NCI-H82 (cell line): ENCODE results near the gene C16orf87.
"Not testable (repeated sequence)": the region's sequence is repeated elsewhere in the genome, so short reads cannot be mapped to it uniquely, and the experiment has no call there.

Experiments used
- DNase-seq: peaks from one replicate; lab custom pipeline; 2025; lab: John Stamatoyannopoulos, UW

The C16orf87 gene

DNA sequence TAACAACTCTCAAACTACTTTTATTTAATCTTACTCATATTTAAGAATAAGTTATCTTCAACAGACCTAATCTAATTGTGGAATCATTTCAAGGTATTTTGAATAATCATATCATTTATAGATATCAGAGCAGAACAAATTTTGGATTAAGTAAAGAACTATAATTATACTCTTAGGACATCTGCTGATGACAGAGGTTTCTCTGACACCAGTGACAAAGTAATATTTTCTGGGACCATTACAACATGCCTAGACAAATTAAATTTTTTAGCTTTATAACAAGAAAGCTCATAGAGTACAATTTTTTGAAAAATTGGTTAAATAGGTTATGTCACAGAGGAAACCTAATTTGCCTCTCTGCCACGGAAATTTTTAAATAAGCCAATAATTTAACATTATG is 30.5 kb downstream of the C16orf87 start:
- no peak for DNase-seq

DNA sequence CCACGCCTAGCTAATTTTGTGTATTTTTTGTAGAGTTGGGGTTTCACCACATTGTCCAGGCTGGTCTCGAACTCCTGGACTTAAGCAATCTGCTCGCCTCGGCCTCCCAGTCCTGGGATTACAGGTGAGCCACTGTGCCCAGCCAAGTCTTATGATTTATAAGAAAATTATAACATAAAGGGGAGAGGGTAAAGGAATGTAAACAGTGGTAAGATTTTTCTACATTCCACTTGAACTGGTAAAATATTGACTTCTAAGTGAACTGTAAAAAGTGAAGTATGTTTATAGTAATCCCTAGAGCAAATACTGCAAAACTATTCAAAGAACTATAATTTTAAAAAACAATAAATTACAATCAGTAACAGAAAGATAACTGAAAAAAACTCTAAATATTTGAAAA is 33.5 kb downstream of the C16orf87 start:
- DNase-seq = no peak

GRCh38 chr16:46796764-46797269 is 34.2 kb downstream of the C16orf87 start:
- DNase-seq = no peak

DNA sequence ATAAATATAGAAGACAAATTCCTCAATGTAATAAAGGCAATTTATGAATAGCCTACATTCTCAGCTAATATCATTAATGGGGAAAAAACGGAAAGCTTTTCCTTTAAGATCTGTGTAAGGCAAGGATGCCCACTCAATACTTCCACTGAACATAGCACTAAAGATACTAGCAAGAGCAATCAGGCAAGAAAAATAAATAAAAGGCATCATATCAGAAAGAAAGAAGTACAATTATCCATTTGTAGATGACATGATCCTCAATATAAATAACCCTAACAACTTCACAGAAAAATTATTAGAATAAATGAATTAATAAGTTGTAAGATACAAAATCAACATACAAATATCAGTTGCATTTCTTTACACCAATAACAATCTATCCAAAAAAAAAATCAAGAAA is 37.1 kb downstream of the C16orf87 start:
- DNase-seq = no peak

DNA sequence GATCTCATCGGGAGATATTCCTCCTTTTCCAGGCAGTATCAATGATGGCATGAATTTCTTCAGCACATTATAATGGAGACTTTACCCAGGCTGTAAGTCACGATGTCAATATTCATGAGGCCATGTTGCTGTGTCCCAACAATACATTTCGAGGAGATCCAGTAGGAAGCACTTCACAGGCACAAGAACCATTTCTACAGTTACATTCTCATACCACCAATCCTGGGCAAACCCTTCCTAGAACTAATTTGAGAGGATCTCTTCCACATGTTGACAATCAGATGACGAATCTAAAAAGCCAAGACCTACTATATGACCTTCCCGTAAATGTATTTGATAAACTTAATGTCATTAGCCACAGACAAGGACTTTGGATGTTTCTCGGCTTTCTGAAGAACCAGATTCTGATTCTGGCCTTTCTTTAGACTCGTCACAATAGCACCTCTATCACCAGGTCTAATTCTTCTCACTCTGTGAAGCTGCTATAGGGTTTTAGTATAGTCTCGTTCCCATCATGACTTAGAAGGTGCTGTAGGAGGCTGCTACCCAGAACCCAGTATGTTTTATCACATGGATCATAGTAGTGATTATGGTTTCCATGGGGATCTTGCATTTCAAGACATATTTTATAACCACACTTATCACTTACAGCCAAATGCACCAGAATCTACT is 40.2 kb downstream of the C16orf87 start:
- no peak for DNase-seq

DNA sequence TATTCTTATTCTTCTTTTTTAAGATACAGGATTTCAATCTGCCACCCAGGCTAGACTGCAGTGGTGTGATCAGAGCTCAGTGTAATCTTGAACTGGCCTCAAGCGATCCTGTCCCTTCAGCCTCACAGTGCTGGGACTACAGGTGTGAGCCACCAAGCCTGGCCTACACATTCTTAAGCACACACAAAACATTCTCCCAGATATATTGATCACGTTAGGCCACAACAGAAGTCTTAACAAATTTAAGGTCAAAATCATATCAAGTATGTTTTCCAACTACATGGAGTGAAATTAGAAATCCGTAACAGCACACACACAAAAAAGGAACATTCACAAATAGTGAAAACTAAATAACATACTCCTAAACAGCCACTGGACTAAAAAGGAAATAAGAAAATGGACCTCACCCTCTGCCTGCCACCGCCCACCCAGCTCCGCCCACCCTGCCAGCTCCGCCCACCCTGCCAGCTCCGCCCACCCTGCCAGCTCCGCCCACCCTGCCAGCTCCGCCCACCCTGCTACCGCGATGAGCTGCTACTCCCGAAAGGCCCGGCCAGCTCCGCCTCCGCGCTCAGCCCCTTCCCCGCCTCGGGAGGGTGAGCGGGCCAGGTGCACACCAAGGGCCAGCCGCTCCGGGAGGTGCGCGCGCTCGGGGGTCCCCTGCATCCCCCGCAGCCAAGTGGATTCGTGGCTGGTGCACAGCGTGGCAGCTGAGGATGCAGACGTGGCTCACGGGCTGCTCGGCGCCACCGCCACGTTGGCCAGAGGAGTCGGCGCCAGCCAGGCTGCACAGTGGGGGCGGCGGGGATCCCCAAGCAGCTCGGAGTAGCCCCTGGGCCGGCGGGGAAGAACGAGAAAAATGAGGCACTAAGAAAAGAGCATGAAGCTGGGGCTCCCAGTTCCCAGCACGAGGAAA is 41.2 kb downstream of the C16orf87 start:
- DNase-seq = peak; percentile 67

- DNase-seq = no peak
These were observed 42.0 kb downstream of the C16orf87 start for GRCh38 chr16:46788891-46789474.

DNA sequence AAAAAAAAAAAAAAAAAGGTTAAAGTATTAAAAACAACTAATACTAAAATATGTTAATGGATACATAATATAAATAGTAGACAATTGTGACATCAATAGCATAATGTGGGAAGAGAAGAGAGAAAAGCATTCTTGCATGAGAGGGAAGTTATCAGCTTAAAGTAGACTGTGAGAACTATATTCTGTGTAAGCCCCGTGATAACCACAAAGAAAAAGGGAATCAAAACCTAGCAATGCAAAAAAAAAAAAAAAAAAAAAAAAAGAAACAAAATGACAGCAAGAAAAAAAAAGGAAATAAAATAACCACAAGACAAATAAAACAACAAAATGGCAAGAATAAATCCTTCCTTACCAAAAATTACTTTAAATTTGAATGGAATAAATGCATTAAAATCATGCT is 43.1 kb downstream of the C16orf87 start:
- no peak for DNase-seq

GRCh38 chr16:46785076-46785845 is 45.7 kb downstream of the C16orf87 start:
- no peak for DNase-seq

DNA sequence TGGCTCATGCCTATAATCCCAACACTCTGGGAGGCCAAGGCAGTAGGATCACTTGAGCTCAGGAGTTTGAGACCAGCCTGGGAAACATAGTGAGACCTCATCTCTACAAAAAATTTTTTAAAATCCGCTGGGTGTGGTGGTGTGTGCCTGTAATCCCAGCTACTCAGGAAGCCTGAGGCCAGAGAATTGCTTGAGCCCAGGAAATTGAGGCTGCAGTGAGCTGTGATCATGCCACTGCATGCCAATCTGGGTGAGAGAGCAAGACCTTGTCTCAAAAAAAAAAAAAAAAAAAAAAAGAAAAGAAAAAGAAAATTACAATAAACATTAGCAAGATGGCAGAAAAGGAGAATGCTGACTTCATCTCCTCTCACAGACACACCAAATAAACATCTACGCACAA is 46.4 kb downstream of the C16orf87 start:
- not testable (repeated sequence) for DNase-seq

DNA sequence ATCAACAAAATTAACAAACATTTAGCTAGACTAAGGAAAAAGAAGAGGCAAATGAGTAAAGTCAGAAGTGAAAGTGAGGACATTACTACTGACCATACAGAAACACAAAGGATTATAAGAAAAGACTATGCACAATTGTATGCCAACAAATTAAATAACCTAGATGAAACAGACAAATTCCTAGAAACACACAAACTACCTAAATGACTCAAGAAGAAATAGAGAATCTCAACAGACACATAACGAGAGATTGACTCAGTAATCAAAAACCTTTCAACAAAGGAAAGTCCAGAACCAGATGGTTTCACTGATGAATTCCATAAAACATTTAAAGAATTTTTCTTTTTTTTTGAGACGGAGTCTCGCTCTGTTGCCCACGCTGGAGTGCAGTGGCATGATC is 47.2 kb downstream of the C16orf87 start:
- no peak for DNase-seq

DNA sequence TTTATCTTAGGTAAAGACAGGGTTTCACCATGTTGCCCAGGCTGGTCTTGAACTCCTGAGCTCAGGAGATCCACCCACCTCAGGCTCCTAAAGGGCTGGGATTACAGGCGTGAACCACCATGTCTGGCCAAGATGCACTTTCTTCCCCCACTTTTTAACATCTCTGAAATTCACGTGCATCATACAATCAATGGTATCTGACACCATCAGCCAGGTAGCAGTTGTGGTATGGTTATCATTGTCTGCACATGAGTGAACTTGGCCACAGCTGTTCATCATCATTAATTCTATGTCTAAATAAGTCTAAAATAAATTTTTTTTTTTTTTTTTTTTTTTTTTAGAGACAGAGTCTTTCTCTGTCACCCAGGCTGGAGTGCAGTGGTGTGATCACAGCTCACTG is 48.7 kb downstream of the C16orf87 start:
- no peak for DNase-seq

- DNase-seq = no peak
These were observed 53.2 kb downstream of the C16orf87 start for GRCh38 chr16:46777804-46778203.

DNA sequence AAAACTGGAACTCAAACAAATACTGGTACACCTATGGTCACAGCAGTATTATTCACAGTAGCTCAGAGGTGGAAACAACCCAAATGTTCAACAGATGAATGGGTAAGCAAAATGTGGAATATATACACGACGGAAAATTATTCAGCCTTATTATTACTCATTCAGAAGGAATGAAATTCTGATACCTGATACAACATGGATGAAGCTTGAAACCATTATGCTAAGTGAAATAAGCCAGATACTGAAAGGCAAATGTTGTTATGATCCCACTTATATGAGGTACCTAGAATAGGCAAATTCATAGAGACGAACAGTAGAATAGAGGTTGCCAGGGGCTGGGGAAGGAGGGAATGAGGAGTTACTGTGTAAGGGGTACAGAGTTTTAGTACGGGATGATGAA is 55.8 kb downstream of the C16orf87 start:
- DNase-seq = no peak

- DNase-seq = no peak
These were observed 56.2 kb downstream of the C16orf87 start for GRCh38 chr16:46774743-46775177.

DNA sequence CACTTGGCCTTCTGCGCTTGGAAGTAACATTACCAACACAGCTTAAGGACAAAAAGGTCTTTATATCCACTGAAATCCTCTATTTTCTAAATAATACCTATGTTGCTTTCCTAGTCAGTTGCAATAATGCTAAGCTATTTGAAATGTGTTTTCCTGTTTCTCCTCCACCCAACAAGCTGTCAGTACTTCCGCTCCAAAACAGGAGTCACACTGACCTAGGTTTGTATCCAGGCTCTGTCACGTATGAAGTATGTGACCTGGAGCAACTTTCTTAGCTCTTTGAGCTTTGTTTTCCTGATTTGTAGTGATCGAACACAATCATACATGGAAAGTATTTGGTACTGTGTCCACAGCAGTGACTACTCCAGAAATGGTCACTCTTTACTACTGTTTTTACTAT is 58.5 kb downstream of the C16orf87 start:
- no peak for DNase-seq

DNA sequence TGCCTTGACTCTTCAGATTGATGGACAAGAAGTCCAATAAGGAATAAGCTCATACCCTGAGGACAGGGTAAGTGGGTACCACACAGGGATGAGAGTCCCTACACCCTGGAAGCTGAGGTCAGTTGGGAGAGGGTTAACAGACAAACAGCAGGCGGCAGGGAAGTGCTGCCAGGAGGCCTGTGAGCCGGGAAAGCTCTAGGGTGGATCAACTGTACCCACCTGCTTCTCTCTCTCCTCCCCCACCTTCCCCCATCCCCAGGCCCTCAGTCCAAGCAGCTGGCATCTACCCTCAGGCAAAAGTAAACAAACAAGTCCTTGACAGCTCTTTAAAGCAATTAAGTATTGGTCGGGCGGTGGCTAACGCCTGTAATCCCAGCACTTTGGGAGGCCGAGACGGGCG is 62.2 kb downstream of the C16orf87 start:
- DNase-seq = peak; percentile 91

- no peak for DNase-seq
These were observed 65.9 kb downstream of the C16orf87 start for GRCh38 chr16:46765050-46765449.

DNA sequence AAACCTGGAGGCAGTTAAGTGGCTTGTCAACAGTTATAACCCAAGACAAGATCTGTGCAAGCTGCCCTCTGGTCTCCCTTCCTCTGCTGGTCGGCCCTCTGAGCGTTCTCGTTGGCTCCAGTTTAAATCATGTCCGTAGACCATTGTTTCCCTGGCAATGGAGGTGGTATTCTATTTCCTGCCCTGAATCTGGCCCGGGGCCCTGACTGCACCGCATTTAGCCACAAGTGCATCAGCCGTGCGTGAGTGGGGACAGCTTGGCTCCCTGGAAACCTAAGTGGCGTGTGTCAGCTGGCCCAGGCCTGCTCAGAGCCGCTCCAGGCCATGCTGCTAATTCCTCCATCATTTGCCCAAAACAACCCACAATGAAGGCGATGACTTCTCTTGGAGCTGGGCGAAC is 67.8 kb downstream of the C16orf87 start:
- no peak for DNase-seq

GRCh38 chr16:46762583-46762982 is 68.4 kb downstream of the C16orf87 start:
- no peak for DNase-seq

- no peak for DNase-seq
These were observed 71.7 kb downstream of the C16orf87 start for GRCh38 chr16:46759309-46759708.
